Caco-2 (cell line): Measurements from ENCODE around the gene LYVE1. TPM values are rescaled to one million over a fixed set of nuclear protein-coding genes. Genes with fewer than 3 reads are reported as not detected.

Experiments used
- BruUV-seq: library from RNA; stranded (reverse); fragments of 400-500 nt; replicated peaks from 2 replicates; lab custom pipeline; 2021; lab: Mats Ljungman, UMichigan
- CTCF ChIA-PET: fragments of 300-600 bp; sonication (Branson Sonifier 250); formaldehyde crosslinking; loops from one replicate; lab custom pipeline; 2022; ENCODE audit warnings: antibody characterized with exemption; lab: Charles Lee
- POLR2A ChIA-PET: fragments of 300-600 bp; sonication (Branson Sonifier 250); formaldehyde crosslinking; loops from one replicate; lab custom pipeline; 2022; ENCODE audit warnings: antibody characterized with exemption; lab: Charles Lee
- DNase-seq, 2 experiments: peaks; one replicate each; pipeline versions ENCODE4 v3.0.0 to v3.0.0-alpha.2; 2020 to 2022
- H3K27me3 ChIP-seq: replicated peaks from 2 replicates; pipeline ENCODE4 v1.6.0; 2011; ENCODE audit warnings: low read length; ENCODE audit not compliant: control insufficient read depth, insufficient read depth
- H3K36me3 ChIP-seq: 2 replicates; pipeline ENCODE4 v1.5.1; 2011; ENCODE audit warnings: low read length; ENCODE audit not compliant: control insufficient read depth, insufficient read depth
- H3K4me1 ChIP-seq: fragments of 250-450 bp; sonication (Bioruptor Pico); 2 replicates; pipeline ENCODE4 v1.5.1; 2020; ENCODE audit warnings: mild to moderate bottlenecking
- H3K4me3 ChIP-seq: 2 replicates; pipeline ENCODE4 v1.5.1; 2011; ENCODE audit warnings: low read depth, mild to moderate bottlenecking, control low read depth, low read length
- H3K9me3 ChIP-seq: fragments of 250-450 bp; sonication (Bioruptor Pico); 2 replicates; pipeline ENCODE4 v1.5.1; 2020; ENCODE audit warnings: mild to moderate bottlenecking, moderate library complexity
- H3K27ac Mint-ChIP-seq: one replicate; pipeline ENCODE4 v1.8.0; 2022; ENCODE audit warnings: mixed read lengths; ENCODE audit not compliant: unreplicated experiment
- H3K27me3 Mint-ChIP-seq: one replicate; pipeline ENCODE4 v1.8.0; 2022; ENCODE audit warnings: mixed read lengths; ENCODE audit not compliant: insufficient read depth, unreplicated experiment
- H3K36me3 Mint-ChIP-seq: one replicate; pipeline ENCODE4 v1.8.0; 2022; ENCODE audit warnings: mild to moderate bottlenecking, mixed read lengths; ENCODE audit not compliant: insufficient read depth, unreplicated experiment
- H3K4me1 Mint-ChIP-seq: one replicate; pipeline ENCODE4 v1.8.0; 2022; ENCODE audit warnings: low read depth, mixed read lengths; ENCODE audit not compliant: unreplicated experiment
- H3K4me3 Mint-ChIP-seq: one replicate; pipeline ENCODE4 v1.8.0; 2022; ENCODE audit warnings: mild to moderate bottlenecking, moderate library complexity, mixed read lengths; ENCODE audit not compliant: unreplicated experiment
- H3K9me3 Mint-ChIP-seq: one replicate; pipeline ENCODE4 v1.8.0; 2022; ENCODE audit warnings: mixed read lengths; ENCODE audit not compliant: unreplicated experiment
- CTCF ChIP-seq, 2 experiments: fragments of 200-600 bp in 1 of 2; IDR thresholded peaks; 1 replicate in 1 of 2; 2 replicates in 1 of 2; pipeline versions ENCODE4 v1.5.1 to v1.8.0; 2011 to 2022; ENCODE audit warnings: antibody characterized with exemption in 1 of 2, control low read depth in 1 of 2, inconsistent platforms in 1 of 2, low read depth in 1 of 2, low read length in 1 of 2, mild to moderate bottlenecking in 1 of 2, moderate library complexity in 1 of 2; ENCODE audit not compliant: insufficient read depth in 1 of 2, severe bottlenecking in 1 of 2, unreplicated experiment in 1 of 2
- intact Hi-C: fragments of 100-400 bp; cut with micrococcal nuclease; formaldehyde crosslinking; loops from one replicate; pipeline ENCODE4 v1.10.0; 2022; ENCODE audit not compliant: unreplicated experiment
- total RNA-seq: library from RNA; stranded (reverse); gene quantifications from 2 replicates; pipeline ENCODE4 v1.2.3, GENCODE V29; 2022

Gene LYVE1
- total RNA-seq, 1 experiment from 2014 or later: not detected

- ChIA-PET CTCF (interaction anchor here (2.0 kb wide), 1 partner anchor 108 kb away, joined by 6 read pairs; no protein-coding TSS in a partner anchor), POLR2A (no interaction called here)
- H3K27me3 Mint-ChIP-seq: no peaks in the 10 kb centered on the region
- Histone ChIP-seq H3K4me1 (no peaks in the 10 kb centered on the region), H3K36me3 (no peaks in the 10 kb centered on the region), H3K4me3 (no peak overlapping the region), H3K27me3 (no peaks in the 10 kb centered on the region), H3K9me3 (no peaks in the 10 kb centered on the region)
- no peaks in the 10 kb centered on the region for H3K36me3 Mint-ChIP-seq
- H3K9me3 Mint-ChIP-seq: no peaks in the 10 kb centered on the region
- no peak overlapping the region for H3K4me3 Mint-ChIP-seq
- no peak for DNase-seq
- H3K4me1 Mint-ChIP-seq: no peaks in the 10 kb centered on the region
- intact Hi-C loops: loop anchor here (1.0 to 5.0 kb wide), 2 partner anchors 107 to 221 kb away; no protein-coding TSS in a partner anchor
- H3K27ac Mint-ChIP-seq: no peak overlapping the region
- no peak for TF ChIP-seq CTCF (IDR thresholded peaks at IDR 0.05; ENCODE audit: insufficient read depth in 1 of 2, low read depth in 1 of 2, low read length in 1 of 2, severe bottlenecking in 1 of 2, unreplicated experiment in 1 of 2)
- BruUV-seq: no TSS peak
Measured at GRCh38 chr11:10514709-10515108, 53.8 kb downstream of the LYVE1 start.

- no peaks in the 10 kb centered on the region for H3K27me3 ChIP-seq
- intact Hi-C loops: loop anchor here (1.0 to 5.0 kb wide), 2 partner anchors 107 to 221 kb away; no protein-coding TSS in a partner anchor
- H3K27me3 Mint-ChIP-seq: no peaks in the 10 kb centered on the region
- no peaks in the 10 kb centered on the region for H3K36me3 ChIP-seq
- TSS peak; percentile 19 for BruUV-seq
- H3K9me3 ChIP-seq: no peaks in the 10 kb centered on the region
- H3K4me3 ChIP-seq: no peak overlapping the region
- no peaks in the 10 kb centered on the region for H3K9me3 Mint-ChIP-seq
- ChIA-PET POLR2A (no interaction called here), CTCF (interaction anchor here (2.0 kb wide), 1 partner anchor 108 kb away, joined by 6 read pairs; no protein-coding TSS in a partner anchor)
- no peak for DNase-seq
- no peak overlapping the region for H3K27ac Mint-ChIP-seq
- H3K4me1 ChIP-seq: no peaks in the 10 kb centered on the region
- no peaks in the 10 kb centered on the region for H3K4me1 Mint-ChIP-seq
- no peaks in the 10 kb centered on the region for H3K36me3 Mint-ChIP-seq
- no peak overlapping the region for H3K4me3 Mint-ChIP-seq
- TF ChIP-seq CTCF (IDR thresholded peaks at IDR 0.05; ENCODE audit: insufficient read depth in 1 of 2, low read depth in 1 of 2, low read length in 1 of 2, severe bottlenecking in 1 of 2, unreplicated experiment in 1 of 2): peak in 1 of 2 experiments; percentile 33
Measured at GRCh38 chr11:10514202-10514601, 54.3 kb downstream of the LYVE1 start.

- ChIA-PET CTCF (no interaction called here), POLR2A (no interaction called here)
- Mint-ChIP-seq H3K9me3 (no peaks in the 10 kb centered on the region), H3K27ac (no peak overlapping the region), H3K4me3 (no peak overlapping the region), H3K4me1 (no peaks in the 10 kb centered on the region), H3K36me3 (no peaks in the 10 kb centered on the region), H3K27me3 (no peaks in the 10 kb centered on the region)
- H3K9me3 ChIP-seq: no peaks in the 10 kb centered on the region
- H3K36me3 ChIP-seq: no peaks in the 10 kb centered on the region
- DNase-seq: no peak
- no peaks in the 10 kb centered on the region for H3K4me1 ChIP-seq
- intact Hi-C loops: loop anchor here (5.0 kb wide), 1 partner anchor 104 kb away; no protein-coding TSS in a partner anchor
- no TSS peak for BruUV-seq
- no peak for TF ChIP-seq CTCF (IDR thresholded peaks at IDR 0.05; ENCODE audit: insufficient read depth in 1 of 2, low read depth in 1 of 2, low read length in 1 of 2, severe bottlenecking in 1 of 2, unreplicated experiment in 1 of 2)
- H3K27me3 ChIP-seq: no peaks in the 10 kb centered on the region
- no peak overlapping the region for H3K4me3 ChIP-seq
Measured at GRCh38 chr11:10511181-10511621, 57.3 kb downstream of the LYVE1 start.

Other genes starting within 250 kb of the LYVE1 start
- 10.5 and 13.4 TPM in 2 replicates for gene AMPD3, start 113.4 kb downstream of the LYVE1 start, total RNA-seq
- 65.2 and 74.8 TPM in 2 replicates for gene RNF141, start 27.5 kb downstream of the LYVE1 start, total RNA-seq
- 0.35 and 0.64 TPM in 2 replicates for gene IRAG1, start 125.1 kb upstream of the LYVE1 start, total RNA-seq
- 51.1 and 54.0 TPM in 2 replicates for gene CTR9, start 182.6 kb upstream of the LYVE1 start, total RNA-seq
- 1,233 and 1,287 TPM in 2 replicates for gene EIF4G2, start 240.3 kb upstream of the LYVE1 start, total RNA-seq